NCI-H2107 treated with DMSO at 0.1 percent for 48 hours (cell line): ENCODE data around the gene SORD.
"Not testable (repeated sequence)": the region's sequence is repeated elsewhere in the genome, so short reads cannot be mapped to it uniquely, and the experiment has no call there.

Source experiments
- DNase-seq: peaks from one replicate; lab custom pipeline; 2025; ENCODE audit not compliant: unreplicated experiment; lab: John Stamatoyannopoulos, UW

SORD gene

DNA sequence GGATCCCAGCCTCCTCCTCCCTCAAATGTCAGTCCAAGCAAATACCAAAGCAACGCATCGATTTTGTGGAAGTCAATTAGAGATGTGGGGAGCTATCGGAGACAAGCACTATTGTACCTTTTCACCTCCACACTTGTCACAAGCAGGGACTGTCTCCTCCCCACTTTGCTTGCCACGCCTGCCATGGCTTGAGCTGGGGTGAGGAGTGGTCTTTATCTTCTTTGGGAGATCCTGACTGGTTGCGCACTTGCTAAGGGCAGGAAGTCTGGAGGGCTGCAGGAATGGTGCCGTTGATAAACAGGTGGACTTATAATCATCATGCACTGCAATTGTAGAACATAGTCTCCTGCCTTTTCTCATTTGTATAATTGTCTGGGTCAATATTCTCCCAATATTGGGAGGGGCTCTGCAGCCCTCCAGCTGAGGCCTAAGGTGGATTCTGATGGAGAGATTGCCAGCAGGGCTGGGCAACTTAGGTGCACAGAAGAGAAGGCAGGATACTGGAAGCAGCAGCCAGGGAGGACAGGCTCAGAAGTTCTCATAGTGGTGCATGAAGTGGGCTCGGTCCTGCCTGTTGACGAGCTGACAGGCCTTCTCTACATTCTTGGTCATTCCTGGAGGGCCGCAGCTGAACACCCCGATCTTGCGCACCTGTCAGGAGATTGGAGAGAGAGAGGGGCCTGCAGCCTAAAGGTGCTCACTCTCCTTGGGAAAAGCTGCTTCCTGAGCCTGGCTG is 70.8 kb downstream of the SORD start:
- no peak for DNase-seq

DNA sequence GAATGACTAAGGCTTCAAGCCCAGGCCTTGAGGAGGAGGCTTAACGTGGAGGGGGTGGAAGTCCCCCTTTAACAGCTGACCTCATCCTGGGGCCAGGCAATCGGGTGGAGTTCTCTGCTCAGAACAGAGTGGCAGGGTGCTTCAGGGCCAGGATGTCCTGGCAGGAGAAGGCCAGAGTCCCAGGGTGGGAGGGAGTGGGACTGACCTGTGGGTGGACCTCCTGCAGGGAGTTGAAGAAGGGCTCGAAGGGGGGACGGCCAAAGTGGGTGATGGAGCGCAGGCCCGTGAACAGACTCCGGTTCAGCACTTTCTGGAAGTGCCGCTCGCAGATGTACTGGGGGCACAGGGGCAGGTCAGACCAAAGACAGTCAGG is 71.3 kb downstream of the SORD start:
- DNase-seq: no peak

DNA sequence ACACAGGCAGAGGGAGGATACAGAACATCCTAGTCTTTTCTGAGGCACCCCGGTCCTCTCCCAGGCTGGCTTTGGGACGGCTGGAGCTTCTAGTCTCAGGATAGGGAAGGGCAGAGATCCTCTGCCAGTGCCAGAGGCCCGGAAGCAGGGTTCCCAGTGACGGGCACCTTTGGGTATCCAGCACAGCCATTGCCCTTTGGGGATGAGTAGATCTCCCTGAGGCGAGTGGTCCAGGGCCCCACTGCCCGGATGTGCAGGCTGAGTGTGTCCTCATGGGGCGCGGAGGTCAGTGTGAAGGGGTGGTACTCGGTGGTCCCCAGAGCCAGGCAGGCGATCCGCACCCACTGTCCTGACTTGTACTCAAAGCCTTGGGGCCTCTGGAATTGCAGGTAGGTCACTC is 72.7 kb downstream of the SORD start:
- no peak for DNase-seq

- DNase-seq: no peak
Measured at GRCh38 chr15:45097466-45097865, 74.5 kb downstream of the SORD start.

DNA sequence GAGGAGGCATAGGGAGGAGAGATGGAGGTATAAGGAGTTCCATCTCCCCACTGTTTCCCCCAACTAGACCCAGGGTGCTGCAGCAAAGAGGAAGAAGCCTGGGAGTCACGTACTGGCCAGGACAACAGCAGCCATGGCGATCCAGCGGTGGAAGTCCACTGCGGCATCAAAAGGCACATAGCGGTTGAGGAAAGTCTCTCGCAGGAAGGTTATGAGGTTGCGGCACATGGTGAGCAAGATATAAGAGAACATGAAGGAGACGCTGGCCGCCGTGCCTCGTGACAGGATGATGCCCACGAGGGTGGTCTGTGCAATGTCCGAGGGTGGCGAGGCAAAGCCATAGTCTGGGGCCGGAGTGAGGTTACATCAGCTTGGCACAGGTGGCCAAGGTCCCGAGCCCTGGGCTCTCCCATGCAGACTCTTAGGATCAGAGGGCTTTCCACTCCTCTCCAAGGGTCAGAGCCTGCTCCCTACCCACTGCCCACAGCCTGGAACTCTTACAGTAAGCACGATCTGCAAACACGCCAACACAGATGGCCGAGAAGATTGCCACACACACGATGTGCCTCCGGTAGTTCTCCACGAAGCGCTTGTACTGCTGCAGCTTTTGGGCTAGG is 76.7 kb downstream of the SORD start:
- no peak for DNase-seq

DNA sequence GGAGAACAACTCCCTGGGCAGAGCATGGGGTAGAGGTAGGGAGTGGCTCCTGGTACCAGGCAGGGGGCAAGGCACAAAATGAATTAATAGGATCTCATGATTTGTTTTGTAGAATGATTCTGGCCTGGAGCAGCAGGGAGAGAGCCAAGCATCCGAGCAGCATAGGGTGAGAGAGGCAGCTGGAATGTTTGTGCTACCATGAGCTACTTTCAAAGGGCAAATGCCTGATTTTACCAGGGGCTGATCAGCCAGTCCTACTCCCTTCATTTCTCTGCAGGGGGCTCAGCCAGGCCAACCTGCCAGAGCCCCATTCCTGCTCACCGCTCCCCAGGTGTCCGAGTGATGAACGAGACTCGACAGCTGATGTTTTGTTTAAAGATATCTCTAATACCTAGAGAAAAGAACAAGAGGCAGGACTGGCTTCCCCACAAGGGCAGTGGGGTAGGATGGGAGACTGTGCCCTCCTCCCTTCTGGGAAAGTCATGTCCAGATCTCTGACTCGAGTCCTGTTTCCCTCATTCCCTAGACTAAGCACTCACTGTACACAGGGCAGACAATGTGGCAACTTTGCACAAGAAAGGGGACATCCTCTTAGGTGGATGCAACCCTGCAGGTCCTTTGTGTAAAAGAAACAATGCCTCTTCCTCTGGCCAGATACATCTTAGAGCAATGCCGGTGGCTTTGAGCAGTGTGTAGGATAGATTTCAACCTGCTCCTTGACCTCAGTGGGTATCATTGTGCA is 78.1 kb downstream of the SORD start:
- DNase-seq: no peak

- no peak for DNase-seq
Measured at GRCh38 chr15:45101749-45102148, 78.8 kb downstream of the SORD start.

GRCh38 chr15:45102226-45102625 is 79.2 kb downstream of the SORD start:
- DNase-seq: no peak

DNA sequence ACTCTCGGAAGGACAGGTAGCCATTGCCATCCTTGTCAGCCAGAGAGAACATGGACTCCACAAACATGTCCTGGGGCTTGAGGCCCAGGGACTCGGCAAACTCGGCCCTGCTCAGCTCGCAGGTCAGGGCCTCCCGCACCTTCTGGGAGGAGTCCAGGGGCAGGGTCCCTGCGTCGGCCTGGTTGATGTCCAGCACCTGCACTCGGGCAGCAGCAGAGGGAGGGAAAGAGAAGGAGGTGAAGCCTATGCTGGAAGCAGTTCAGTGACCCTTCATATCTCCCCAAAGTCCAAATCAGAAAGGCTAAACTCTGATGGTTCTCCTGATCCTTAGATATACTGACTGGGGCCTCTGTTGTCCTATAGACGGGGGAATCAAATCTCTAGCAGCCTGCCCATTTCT is 81.2 kb downstream of the SORD start:
- not testable (repeated sequence) for DNase-seq

DNA sequence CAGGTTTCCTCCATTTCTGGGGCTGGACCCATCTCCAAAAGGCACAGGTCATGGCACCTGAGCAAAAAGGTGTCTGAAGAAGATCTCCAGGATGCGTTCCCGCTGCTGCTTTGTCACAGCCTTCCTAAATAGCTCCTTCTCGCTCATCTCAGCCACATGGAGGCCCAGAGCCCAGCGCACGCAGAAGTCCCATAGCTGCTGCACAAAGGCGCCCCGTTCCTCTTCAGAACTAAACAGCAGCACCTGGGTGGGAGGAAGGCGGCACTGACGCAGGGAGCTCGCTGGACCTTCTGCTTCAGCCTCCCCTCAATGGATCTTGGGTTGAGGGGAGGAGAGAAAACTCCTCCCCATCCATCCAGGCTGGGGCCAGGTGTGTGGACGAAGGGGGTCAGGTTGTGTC is 82.6 kb downstream of the SORD start:
- DNase-seq: no peak

GRCh38 chr15:45106002-45106790 is 83.2 kb downstream of the SORD start:
- no peak for DNase-seq

GRCh38 chr15:45107941-45108630 is 85.1 kb downstream of the SORD start:
- DNase-seq: no peak

DNA sequence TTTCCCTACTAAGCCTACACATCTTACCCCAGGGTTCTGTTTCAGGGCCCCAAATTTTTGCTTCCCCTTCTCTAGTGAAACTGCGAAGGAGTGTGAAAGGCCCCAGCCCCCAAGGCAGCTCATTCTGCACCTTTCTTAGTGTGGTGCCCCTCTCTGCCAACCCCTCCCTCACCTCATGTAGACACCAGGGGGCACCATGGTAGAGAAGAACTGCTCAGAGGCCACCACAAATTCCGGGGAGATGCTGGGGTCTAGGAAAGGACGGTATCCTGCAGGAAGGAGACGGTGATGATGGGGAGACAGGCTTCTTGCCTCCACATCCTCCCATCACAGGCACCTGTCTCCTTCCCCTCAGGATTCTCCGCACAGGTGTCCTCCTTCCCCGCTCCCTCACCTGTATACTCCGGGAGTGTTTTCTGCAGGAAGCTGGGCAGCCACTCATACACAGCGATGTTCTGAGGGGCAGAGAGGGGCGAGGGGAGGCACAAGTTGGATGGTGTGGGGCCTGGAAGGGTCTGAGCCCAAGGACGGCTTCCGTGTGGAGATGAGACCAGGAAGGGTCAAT is 87.3 kb downstream of the SORD start:
- DNase-seq: no peak

DNA sequence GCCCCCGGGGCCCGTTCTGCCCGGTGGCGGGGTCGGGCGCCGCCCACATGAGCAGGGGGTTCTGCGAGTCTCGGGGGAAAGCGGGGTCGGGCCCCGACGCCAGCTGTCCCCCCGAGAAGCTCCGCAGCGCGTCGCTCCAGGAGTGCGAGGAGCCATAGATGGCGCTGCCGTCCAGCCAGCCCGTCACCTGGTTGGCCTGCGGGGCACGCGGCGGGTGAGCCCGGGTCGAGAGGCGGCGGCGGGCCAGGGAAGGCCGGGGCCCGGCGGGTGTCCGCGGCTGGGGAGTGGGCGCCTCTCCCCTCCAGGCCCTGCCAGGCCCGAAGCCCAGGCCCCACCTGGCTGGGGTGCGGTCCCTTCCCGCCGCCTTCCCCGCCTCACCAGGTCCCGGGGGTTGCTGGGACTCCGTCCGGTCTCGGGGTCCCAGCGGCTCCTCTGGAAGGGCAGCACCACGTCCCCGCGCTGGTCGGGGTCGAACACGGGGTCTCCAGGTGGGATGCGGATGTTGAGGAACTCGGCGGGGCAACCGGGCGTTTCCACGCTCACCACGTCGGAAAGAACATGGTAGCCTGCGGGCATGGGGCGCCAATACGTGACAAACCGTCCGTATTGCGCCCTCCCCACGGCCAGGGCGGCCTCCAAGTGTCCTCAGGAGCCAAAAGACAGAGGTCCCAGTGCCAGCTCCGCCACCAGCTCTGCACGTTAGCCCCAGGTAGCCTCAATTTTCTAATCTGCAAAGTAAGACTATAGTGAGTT is 88.6 kb downstream of the SORD start:
- DNase-seq: no peak

DNA sequence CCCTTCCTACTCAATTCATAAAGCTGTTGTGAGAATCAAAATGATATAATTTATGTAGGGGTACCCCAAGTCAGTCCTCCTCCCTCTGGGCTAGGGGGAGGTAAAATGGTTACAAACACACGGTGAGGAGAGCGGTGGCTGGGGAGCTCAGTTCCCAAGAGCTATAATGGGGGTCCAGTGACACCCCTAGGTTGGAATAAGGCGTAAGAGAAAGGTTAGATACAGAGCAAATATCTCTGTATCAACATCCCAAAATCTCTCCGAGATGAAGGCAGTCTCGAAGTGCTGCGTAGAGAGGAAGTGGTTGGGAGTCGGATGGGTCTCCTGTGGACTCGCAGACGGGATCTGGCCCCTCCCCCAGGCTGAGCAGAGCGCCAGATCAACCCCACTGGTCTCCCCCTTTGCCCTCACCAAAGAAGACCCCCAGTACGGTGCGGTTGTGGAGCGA is 89.2 kb downstream of the SORD start:
- DNase-seq: no peak

- DNase-seq: no peak
Measured at GRCh38 chr15:45112591-45113379, 89.8 kb downstream of the SORD start.

GRCh38 chr15:45113380-45113990 is 90.5 kb downstream of the SORD start:
- no peak for DNase-seq

DNA sequence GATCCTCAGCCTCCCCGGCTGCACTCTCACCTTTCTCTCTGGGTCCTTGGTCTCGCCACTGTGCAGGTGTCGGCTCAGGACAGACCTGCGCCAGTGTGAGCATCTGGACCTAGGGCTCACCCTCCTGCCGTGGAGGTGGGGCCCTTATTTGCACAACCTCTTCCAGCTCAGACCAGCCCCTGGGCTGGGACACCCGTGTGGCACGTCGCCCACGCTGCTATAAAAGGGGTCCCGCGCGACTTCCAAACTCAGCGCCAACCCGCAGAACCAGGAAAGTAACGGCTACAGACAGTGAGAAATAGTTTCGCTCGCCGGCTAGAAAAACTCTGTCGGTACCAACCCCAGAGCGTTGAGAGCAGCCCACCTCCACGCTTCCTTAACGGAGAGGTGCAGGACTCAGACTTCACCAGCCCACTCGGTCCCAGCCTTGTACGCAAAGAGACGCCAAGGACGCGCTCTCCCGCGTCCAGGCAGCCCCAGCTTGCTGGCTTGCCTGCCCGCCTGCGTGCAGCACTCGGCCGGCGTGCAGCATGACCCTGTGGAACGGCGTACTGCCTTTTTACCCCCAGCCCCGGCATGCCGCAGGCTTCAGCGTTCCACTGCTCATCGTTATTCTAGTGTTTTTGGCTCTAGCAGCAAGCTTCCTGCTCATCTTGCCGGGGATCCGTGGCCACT is 91.2 kb downstream of the SORD start, which contains the start of the genes DUOX2 and DUOXA2:
Gene DUOX2, minus strand, starts transcription at position 97 of the 675 bp plus-strand sequence. CDS start 761 bp downstream, outside the sequence.
Gene DUOXA2, plus strand, starts transcription at position 251 of the 675 bp plus-strand sequence. Its CDS starts 280 bp downstream, at position 531.
- DNase-seq: no peak
